ENCODE measurements around the gene ZNF415.

- no peak for TF ChIP-seq POLR2A (IDR thresholded peaks at IDR 0.05)
- TF ChIP-seq CTCF (IDR thresholded peaks at IDR 0.05), result no peak
Observed at GRCh38 chr19:53102756-53103233, 29.9 kb downstream of the ZNF415 start.

All from uterus (tissue), 2 donors.